Measurements from ENCODE around the gene NUP62.
"Not testable (repeated sequence)": the region's sequence is repeated elsewhere in the genome, so short reads cannot be mapped to it uniquely, and the experiment has no call there.

Gene NUP62

DNA sequence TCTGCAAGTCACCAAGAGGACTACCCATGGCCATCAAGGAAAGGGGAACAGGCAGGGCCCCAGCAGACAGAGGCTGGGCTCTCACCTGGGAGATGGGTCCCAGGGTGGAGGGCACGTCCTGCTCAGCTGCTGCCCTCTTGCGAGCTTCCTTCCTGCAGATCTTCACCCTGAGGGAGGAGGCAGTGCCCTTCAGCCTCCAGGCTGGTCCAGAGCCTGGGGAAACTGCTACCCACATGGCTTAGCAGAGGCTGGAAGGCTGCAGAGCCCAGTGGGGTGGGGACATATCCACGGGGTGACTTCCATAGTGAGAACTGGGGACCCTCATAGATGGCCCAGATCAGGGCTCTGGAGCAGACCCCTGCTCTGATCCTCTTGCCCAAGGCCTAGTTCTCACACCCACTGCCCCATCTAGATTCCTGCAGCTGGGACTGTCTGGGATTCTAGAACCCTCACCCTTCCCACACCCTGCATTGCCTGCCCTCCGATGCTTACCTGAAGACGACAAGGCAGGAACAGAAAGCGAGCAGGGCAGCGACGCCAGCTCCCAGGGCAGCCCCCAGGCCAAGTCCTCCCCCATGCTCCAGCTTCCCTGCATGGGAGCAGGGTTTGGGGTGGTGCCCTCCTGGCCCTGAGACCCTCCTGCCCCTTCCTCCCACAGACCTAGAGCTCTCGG lies 22.6 kb upstream of the NUP62 start:
- DNase-seq = no peak

DNA sequence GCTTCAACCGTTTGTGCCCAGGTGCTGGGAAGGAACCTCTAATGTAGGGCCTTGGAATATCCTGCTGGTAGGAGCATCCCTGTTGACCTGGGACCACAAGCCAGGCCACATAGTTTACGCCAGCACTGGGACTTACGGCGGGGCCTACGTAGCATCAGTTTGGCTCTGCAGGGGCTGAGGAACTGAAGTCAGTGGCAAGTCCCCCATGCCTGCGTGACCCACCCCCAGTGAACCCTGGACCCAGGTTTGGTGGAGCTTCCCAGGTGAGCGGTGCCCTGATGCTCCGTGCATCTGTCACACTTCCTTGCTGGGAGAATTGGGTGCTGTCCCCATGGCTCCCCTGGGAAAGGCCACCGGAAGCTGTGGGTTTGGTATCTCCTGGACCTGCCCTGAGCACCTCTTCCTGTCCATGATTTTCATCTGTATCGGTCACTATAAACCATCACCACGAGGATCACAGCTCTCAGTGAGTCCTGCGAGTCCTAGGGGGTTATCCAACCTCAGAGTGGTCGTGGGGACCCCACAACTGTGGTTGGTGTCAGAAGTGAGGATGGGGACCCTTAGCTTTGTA lies 21.7 kb upstream of the NUP62 start:
- DNase-seq = no peak

GRCh38 chr19:49950590-49950948 lies 21.3 kb upstream of the NUP62 start:
- DNase-seq = no peak

GRCh38 chr19:49949742-49950589 lies 20.7 kb upstream of the NUP62 start:
- no peak for DNase-seq

DNA sequence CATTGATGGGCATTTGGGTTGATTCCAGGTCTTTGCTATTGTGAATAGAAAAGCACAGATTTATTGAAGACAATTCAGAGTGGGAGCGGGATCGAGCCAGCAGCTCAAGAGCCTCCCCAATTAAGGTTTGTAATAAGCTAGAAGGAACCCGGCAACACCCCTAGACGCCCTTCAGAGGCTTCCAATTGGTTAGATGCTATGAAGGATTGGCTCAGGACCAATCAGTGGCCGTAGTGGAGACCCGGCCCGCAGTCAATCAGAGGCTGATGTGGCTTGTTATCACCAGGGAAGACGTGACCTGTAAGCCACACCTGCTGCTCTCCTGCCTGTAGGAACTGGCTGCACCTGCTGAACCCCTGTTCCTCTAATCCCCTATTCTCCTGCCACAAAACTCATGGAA lies 17.1 kb upstream of the NUP62 start:
- DNase-seq = peak; percentile 17

DNA sequence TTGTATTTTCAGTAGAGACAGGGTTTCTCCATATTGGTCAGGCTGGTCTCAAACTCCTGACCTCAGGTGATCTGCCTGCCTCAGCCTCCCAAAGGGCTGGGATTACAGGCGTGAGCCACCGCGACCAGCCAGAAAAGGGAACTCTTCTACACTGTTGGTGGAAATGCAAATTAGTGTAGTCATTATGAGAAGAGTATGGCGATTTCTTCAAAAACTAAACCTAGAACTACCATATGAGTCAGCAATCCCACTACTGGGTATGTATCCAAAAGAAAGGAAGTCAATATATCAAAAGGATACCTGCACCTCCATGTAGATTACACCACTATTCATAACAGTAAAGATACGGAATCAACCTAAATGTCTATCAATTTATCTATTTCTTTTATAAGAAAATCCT lies 15.3 kb upstream of the NUP62 start:
- not testable (repeated sequence) for DNase-seq

DNA sequence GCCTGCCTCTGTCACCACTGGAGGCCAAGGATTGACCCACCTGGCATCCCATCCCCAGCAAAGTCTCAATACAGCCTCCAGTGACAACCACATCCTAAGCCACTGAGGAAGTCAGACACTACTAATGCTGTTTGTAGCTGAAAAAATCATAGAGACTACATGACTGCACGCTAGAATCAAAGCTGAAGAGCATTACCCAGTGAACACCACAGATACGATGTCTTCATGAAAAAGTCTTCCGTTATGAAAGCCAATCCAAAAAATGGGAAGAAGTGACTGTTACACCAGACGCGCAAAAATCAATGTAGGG lies 11.1 kb upstream of the NUP62 start:
- DNase-seq = no peak

GRCh38 chr19:49939721-49940481 lies 10.6 kb upstream of the NUP62 start:
- DNase-seq = no peak

DNA sequence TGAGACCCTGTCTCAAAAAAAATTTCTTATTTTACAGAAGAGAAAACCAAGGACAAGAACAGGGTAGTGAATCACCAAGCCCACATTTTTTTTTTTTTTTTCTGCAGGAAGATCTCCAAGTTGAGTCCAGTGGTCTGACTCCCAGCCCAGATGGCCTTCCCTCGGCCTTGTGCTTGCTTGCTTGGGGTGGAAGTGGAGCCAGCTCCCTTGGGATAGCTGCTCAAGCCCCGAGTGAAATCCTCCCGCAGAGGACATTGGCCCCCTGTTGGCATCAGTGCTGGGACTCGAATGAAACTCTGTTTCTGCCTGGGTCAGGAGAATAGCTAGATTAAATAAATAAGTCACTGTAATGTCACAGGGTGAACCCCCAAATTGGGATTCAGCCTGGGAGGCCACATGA lies 9.4 kb upstream of the NUP62 start:
- no peak for DNase-seq

DNA sequence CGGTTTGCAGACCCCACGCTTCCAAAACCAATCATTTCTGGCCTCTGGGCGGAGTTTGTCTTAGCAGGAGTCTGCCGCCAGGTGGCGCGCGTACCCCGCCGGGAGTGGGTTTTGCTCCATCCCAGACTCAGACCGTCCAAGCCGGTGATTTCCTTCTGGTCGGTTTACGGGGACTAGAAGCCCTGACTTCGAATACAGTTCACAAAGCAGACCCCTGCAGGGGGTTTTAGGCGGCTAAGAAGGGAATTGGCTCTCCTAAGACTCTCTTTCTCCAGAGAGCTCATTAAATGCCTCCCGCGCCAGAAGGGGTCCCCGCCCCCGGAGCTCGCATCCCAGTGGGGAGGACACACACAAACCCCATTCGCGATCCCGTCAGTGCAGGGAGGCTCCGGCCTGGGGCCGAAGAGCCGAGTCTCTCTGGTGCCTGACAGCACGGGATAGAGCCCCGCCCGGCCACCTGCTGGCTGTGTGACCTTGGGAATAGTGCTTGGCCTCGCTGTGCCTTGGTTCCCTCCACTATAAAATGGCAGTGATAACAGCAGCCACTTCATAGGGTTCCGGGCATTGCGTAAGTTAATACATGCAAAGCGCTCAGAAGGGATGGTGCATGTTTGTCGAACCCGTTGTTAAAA lies 8.6 kb upstream of the NUP62 start:
- DNase-seq = peak; percentile 77

GRCh38 chr19:49936549-49936948 lies 7.2 kb upstream of the NUP62 start:
- no peak for DNase-seq

DNA sequence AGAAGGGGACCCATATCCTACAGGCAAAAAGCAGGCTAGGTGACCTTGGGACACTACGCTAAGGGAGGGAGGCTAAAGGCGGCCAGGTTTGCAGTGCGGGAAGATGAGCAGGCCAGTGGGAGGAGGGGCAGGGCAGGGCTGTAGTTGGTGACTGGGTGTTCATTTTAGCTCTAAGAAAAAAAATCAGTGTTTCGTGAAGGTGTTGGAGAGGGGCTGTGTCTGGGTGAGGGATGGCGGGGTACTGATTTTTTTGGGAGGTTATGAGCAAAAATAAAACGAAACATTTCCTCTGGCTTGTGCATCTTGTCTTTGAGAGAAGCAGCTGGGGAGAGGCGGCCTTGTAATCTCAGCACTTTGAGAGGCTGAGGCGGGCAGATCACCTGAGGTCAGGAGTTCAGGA lies 4.3 kb upstream of the NUP62 start:
- DNase-seq = no peak

DNA sequence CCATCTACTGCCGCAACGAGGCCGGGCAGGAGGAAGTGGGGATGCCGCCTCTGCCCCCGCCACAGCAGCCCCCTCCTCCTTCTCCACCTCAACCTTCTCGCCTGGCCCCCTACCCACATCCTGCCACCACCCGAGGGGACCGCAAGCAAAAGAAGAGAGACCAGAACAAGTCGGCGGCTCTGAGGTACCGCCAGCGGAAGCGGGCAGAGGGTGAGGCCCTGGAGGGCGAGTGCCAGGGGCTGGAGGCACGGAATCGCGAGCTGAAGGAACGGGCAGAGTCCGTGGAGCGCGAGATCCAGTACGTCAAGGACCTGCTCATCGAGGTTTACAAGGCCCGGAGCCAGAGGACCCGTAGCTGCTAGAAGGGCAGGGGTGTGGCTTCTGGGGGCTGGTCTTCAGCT lies 3.4 kb upstream of the NUP62 start:
- no peak for DNase-seq

DNA sequence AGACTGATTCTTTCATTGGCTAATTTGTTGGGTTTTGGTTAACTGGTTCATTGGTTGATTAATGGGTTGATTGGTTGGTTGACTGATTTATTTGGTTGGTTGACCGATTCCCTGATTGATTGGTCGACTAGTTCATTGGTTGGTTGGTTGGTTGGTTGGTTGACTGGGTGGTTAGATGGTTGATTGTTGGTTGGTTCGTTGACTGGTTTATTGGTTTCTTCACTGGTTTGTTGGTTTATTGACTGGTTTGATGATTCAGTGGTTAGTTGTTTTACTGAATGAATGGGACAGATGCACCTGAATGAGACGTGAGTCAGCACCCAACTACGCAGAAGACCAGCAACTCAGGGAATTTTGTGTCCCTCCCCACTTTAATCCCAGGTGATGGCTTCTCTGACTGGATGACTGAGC lies 2.7 kb upstream of the NUP62 start:
- no peak for DNase-seq

DNA sequence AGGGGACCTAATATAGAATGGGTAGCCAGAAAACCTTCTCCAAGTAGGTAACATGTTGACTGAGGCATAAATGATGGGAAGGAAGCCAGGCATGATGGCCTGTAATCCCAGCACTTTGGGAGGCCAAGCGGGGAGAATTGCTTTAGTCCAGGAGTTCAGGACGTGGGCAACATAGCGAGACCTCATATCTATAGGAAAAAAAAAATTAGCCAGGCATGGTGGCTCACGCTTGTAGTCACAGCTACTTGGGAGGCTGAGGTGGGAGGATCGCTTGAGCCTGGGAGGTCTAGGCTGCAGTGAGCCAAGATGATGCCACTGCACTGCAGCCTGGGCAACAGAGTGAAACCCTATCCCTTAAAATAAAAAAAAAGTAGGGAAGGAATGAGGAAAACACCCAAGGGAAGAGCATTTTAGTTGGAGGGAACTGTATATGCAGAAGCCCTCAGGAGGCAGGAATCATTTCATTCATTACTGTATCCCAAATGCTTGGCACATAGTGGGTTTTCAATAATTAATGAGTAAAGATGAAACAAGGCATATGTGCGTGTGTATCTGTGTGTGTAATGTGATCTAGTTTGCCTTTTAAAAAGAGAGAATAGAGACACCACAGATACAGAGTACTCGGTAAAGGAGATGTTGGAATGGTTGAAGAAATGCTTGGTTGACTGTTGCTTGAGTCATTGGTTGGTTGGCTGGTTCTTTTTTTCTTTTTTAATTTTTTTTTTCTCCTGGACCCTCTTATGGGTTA lies 2.2 kb upstream of the NUP62 start:
- DNase-seq = no peak

- peak; percentile 59 for DNase-seq
Observed at GRCh38 chr19:49930483-49931011, 1.2 kb upstream of the NUP62 start.

GRCh38 chr19:49929611-49930482 lies 543 bp upstream of the NUP62 start:
- peak; percentile 94 for DNase-seq

DNA sequence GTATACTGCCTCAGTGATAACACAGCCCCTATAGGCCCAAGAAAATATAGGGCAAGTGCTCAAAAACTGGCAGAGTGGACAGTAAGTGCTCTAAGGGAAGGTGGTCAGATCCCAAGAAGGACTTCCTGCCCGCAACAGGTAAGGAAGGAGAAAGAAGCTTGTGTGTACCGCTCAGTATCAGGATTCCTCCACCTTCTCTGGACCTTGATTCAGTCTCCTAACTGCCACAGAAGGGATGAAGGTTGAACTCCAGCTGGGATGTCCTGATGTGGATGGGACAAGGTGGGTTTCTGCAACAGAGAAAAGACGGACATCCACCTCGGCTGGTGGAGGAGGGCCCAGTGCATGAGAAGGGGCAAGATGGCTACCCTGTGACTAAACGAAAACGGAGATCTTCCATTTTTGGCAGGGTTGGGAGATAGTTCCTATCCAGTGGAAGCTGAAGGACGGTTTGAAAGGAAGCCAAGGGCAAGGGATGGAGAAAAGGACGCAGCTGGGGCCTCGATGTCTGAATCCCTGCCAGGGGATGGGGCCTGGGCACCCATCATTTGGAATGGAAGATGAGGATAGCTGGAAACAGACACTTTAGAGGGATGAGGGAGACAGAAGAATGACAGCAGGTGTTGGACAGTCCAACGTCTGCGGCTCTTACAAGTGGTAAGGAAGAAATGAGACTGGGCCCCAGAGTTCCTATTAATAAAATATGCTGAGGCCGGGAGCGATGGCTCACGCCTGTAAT lies 1.6 kb downstream of the NUP62 start:
- DNase-seq = no peak

- no peak for DNase-seq
Observed at GRCh38 chr19:49926515-49926914, 2.8 kb downstream of the NUP62 start.

- no peak for DNase-seq
Observed at GRCh38 chr19:49925486-49925885, 3.8 kb downstream of the NUP62 start.

DNA sequence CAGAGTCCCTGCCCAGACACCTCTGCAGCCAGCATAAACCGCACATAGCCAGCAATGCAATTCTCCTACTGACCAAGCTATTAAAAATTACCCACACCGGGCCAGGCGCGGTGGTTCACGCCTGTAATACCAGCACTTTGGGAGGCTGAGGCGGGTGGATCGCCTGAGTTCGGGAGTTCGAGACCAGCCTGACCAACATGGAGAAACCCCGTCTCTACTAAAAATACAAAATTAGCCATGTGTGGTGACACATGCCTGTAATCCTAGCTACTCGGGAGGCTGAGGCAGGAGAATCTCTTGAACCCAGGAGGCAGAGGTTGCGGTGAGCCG lies 4.5 kb downstream of the NUP62 start:
- not testable (repeated sequence) for DNase-seq
